Measurements from ENCODE around the gene NEK8.
"Not testable (repeated sequence)": the region's sequence is repeated elsewhere in the genome, so short reads cannot be mapped to it uniquely, and the experiment has no call there.

NEK8 gene

DNA sequence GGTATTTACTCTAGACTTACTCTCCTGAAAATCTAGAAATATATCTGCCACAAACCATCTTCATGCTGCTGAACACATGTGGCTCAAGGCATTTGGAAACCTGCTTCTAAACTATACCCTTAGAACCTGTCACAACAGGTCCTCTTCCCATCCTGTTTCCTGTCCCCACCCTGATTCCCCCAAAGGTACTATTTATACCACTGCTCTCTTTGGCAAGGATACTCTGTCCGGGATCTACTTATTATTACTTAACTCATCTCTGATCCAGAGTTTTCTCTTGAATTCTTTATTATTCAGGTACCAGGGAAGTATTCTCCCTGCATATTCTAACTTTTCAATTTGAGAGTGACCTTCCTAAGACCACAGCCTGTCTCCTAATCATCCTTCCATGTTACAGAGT, 48.6 kb downstream of the NEK8 start:
- TF ChIP-seq PPARA (CRISPR knock-in tag; IDR thresholded peaks at IDR 0.05; ENCODE audit: borderline replicate concordance), result no peak
- TF ChIP-seq GLIS3 (CRISPR knock-in tag; IDR thresholded peaks at IDR 0.05), result no peak
- no peak for TF ChIP-seq RARB (CRISPR knock-in tag; IDR thresholded peaks at IDR 0.05)
- no peak for TF ChIP-seq SNAI2 (CRISPR knock-in tag; IDR thresholded peaks at IDR 0.05)
- ATAC-seq, result no peak

DNA sequence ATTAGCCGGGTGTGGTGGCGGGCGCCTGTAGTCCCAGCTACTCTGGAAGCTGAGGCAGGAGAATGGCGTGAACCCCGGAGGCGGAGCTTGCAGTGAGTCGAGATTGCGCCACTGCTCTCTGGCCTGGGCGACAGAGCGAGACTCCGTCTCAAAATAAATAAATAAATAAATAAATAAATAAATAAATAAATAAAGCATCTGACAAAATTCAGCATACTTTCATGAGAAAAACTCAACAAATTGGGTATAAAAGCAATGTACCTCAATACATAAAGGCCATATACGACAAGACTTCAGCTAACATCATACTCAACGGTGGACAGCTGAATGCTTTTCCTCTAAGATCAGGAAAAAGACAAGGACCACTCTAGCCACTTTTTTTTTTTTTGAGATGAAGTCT, 51.0 kb downstream of the NEK8 start:
- not testable (repeated sequence) for ATAC-seq

DNA sequence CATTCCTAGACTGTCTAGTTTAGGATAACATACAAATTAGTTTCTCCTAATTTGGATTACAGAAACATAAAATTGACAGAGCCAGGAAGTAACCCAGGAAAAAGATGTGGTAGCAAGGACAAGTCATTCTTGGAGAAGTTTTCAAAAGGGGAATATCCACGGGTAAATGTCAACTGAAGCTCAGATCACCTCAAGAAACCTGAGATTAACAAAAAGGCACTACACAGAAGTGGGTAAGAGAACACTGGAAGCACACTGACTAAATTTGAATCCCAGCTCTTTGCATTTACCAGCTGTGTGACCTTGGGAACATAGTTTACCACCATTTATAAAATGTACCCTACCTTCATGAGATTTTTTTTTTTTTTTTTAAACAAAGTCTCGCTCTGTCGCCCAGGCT, 54.6 kb downstream of the NEK8 start:
- no peak for ATAC-seq
- TF ChIP-seq ZNF565 (CRISPR knock-in tag; conservative IDR thresholded peaks at IDR 0.05; ENCODE audit: low read depth) (no peak), ZNF70 (CRISPR knock-in tag; IDR thresholded peaks at IDR 0.05) (no peak), PPARA (CRISPR knock-in tag; IDR thresholded peaks at IDR 0.05; ENCODE audit: borderline replicate concordance) (no peak), ZC3H10 (CRISPR knock-in tag; IDR thresholded peaks at IDR 0.05) (no peak), ZFP30 (CRISPR knock-in tag; IDR thresholded peaks at IDR 0.05) (no peak), ARNTL (CRISPR knock-in tag; IDR thresholded peaks at IDR 0.05; ENCODE audit: borderline replicate concordance, low read depth) (no peak), BACH2 (CRISPR knock-in tag; IDR thresholded peaks at IDR 0.05; ENCODE audit: borderline replicate concordance) (no peak), OSR1 (CRISPR knock-in tag; IDR thresholded peaks at IDR 0.05) (no peak), GLIS3 (CRISPR knock-in tag; IDR thresholded peaks at IDR 0.05) (no peak), RARB (CRISPR knock-in tag; IDR thresholded peaks at IDR 0.05) (no peak), CSDC2 (CRISPR knock-in tag; IDR thresholded peaks at IDR 0.05) (no peak), TCF4 (CRISPR knock-in tag; IDR thresholded peaks at IDR 0.05; ENCODE audit: borderline replicate concordance) (no peak), ZNF8 (CRISPR knock-in tag; IDR thresholded peaks at IDR 0.05) (no peak)
- TF ChIP-seq, protein P1, sequence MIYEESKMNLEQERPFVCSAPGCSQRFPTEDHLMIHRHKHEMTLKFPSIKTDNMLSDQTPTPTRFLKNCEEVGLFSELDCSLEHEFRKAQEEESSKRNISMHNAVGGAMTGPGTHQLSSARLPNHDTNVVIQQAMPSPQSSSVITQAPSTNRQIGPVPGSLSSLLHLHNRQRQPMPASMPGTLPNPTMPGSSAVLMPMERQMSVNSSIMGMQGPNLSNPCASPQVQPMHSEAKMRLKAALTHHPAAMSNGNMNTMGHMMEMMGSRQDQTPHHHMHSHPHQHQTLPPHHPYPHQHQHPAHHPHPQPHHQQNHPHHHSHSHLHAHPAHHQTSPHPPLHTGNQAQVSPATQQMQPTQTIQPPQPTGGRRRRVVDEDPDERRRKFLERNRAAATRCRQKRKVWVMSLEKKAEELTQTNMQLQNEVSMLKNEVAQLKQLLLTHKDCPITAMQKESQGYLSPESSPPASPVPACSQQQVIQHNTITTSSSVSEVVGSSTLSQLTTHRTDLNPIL (CRISPR knock-in tag; IDR thresholded peaks at IDR 0.05; ENCODE audit: low read depth), result no peak
- TF ChIP-seq, protein P2, sequence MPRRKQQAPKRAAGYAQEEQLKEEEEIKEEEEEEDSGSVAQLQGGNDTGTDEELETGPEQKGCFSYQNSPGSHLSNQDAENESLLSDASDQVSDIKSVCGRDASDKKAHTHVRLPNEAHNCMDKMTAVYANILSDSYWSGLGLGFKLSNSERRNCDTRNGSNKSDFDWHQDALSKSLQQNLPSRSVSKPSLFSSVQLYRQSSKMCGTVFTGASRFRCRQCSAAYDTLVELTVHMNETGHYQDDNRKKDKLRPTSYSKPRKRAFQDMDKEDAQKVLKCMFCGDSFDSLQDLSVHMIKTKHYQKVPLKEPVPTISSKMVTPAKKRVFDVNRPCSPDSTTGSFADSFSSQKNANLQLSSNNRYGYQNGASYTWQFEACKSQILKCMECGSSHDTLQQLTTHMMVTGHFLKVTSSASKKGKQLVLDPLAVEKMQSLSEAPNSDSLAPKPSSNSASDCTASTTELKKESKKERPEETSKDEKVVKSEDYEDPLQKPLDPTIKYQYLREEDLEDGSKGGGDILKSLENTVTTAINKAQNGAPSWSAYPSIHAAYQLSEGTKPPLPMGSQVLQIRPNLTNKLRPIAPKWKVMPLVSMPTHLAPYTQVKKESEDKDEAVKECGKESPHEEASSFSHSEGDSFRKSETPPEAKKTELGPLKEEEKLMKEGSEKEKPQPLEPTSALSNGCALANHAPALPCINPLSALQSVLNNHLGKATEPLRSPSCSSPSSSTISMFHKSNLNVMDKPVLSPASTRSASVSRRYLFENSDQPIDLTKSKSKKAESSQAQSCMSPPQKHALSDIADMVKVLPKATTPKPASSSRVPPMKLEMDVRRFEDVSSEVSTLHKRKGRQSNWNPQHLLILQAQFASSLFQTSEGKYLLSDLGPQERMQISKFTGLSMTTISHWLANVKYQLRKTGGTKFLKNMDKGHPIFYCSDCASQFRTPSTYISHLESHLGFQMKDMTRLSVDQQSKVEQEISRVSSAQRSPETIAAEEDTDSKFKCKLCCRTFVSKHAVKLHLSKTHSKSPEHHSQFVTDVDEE (CRISPR knock-in tag; IDR thresholded peaks at IDR 0.05), result no peak
- TF ChIP-seq, protein P3, sequence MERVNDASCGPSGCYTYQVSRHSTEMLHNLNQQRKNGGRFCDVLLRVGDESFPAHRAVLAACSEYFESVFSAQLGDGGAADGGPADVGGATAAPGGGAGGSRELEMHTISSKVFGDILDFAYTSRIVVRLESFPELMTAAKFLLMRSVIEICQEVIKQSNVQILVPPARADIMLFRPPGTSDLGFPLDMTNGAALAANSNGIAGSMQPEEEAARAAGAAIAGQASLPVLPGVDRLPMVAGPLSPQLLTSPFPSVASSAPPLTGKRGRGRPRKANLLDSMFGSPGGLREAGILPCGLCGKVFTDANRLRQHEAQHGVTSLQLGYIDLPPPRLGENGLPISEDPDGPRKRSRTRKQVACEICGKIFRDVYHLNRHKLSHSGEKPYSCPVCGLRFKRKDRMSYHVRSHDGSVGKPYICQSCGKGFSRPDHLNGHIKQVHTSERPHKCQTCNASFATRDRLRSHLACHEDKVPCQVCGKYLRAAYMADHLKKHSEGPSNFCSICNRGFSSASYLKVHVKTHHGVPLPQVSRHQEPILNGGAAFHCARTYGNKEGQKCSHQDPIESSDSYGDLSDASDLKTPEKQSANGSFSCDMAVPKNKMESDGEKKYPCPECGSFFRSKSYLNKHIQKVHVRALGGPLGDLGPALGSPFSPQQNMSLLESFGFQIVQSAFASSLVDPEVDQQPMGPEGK (CRISPR knock-in tag; IDR thresholded peaks at IDR 0.05; ENCODE audit: borderline replicate concordance), result no peak
- TF ChIP-seq, protein P4, sequence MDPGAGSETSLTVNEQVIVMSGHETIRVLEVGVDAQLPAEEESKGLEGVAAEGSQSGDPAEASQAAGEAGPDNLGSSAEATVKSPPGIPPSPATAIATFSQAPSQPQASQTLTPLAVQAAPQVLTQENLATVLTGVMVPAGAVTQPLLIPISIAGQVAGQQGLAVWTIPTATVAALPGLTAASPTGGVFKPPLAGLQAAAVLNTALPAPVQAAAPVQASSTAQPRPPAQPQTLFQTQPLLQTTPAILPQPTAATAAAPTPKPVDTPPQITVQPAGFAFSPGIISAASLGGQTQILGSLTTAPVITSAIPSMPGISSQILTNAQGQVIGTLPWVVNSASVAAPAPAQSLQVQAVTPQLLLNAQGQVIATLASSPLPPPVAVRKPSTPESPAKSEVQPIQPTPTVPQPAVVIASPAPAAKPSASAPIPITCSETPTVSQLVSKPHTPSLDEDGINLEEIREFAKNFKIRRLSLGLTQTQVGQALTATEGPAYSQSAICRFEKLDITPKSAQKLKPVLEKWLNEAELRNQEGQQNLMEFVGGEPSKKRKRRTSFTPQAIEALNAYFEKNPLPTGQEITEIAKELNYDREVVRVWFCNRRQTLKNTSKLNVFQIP (CRISPR knock-in tag; IDR thresholded peaks at IDR 0.05; ENCODE audit: borderline replicate concordance, low read depth), result no peak

DNA sequence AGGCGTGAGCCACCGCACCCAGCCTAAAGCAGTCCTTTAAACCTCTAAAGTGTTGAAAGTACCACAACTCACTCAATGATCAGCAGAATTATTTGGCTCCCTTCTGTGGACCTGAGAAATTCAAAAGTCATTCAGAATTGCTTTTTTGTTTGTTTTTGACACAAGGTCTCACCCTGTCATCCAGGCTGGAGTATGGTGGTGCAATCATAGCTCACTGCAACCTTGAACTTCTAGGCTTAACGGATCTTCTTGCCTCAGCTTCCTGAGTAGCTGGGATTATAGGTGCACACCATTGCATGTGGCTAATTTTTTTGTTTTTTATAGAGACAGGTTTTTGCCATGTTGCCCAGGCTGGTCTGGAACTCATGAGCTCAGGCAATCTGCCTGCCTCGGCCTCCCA, 59.5 kb downstream of the NEK8 start:
- no peak for ATAC-seq
- no peak for TF ChIP-seq ZFP3 (CRISPR knock-in tag; IDR thresholded peaks at IDR 0.05)
